Body of pancreas (tissue), 4 donors: Measurements from ENCODE around the gene IFNLR1.
A peak's percentile ranks its signal among the peaks of the same experiment; 100 is the strongest.

Experiments used
- CTCF ChIP-seq, 7 experiments: fragments of 450-650 bp in 4 of 7; fragments of 200-600 bp in 3 of 7; sonication (generic) in 3 of 7; IDR thresholded peaks; one replicate each; pipeline ENCODE4 v1.5.1; 2016 to 2019; ENCODE audit warnings: antibody characterized with exemption in 7 of 7
- POLR2A ChIP-seq, 3 donors: fragments of 450-650 bp; IDR thresholded peaks; one replicate each; pipeline ENCODE4 v1.6.1; 2016; ENCODE audit warnings: antibody characterized with exemption in 3 of 3, mild to moderate bottlenecking in 2 of 3

GRCh38 chr1:24111996-24112779 is 74.9 kb downstream of the IFNLR1 start, which contains the start of gene MYOM3:
- TF ChIP-seq CTCF (IDR thresholded peaks at IDR 0.05) (peak in 6 of 7 experiments; percentile 22 to 77 (median 62)), POLR2A (IDR thresholded peaks at IDR 0.05) (no peak)
